Mucosa of stomach (tissue), 1 donor: Measurements from ENCODE around the gene MINDY4B.
"Not testable (repeated sequence)": the region's sequence is repeated elsewhere in the genome, so short reads cannot be mapped to it uniquely, and the experiment has no call there.

Experiments used
- H3K27me3 ChIP-seq: one replicate; pipeline ENCODE4 v1.7.0; 2013; ENCODE audit warnings: mild to moderate bottlenecking, low read length; ENCODE audit not compliant: control insufficient read depth, insufficient read depth
- H3K36me3 ChIP-seq: one replicate; pipeline ENCODE4 v1.7.0; 2013; ENCODE audit warnings: low read length; ENCODE audit not compliant: control insufficient read depth, insufficient read depth
- H3K4me1 ChIP-seq: one replicate; pipeline ENCODE4 v1.7.0; 2013; ENCODE audit warnings: mild to moderate bottlenecking, low read length; ENCODE audit not compliant: control insufficient read depth, insufficient read depth
- H3K4me3 ChIP-seq: one replicate; pipeline ENCODE4 v1.7.0; 2013; ENCODE audit warnings: low read length
- H3K9ac ChIP-seq: one replicate; pipeline ENCODE4 v1.7.0; 2013; ENCODE audit warnings: mild to moderate bottlenecking, low read length, moderate library complexity
- H3K9me3 ChIP-seq: one replicate; pipeline ENCODE4 v1.7.0; 2013; ENCODE audit warnings: mild to moderate bottlenecking, low read length, moderate library complexity; ENCODE audit not compliant: control insufficient read depth
- donor health status: Pancreatic carcinoma.

Gene MINDY4B

GRCh38 chr3:150871192-150871591 lies 34.0 kb downstream of the MINDY4B start:
- Histone ChIP-seq H3K4me3 (no peak overlapping the region), H3K27me3 (no peaks in the 10 kb centered on the region), H3K36me3 (no peaks in the 10 kb centered on the region), H3K4me1 (no peaks in the 10 kb centered on the region), H3K9ac (no peak overlapping the region), H3K9me3 (no peaks in the 10 kb centered on the region)

GRCh38 chr3:150870406-150870805 lies 34.8 kb downstream of the MINDY4B start:
- no peak overlapping the region for H3K9ac ChIP-seq
- no peaks in the 10 kb centered on the region for H3K9me3 ChIP-seq
- peaks cover under 1% of the 10 kb centered on the region for H3K4me1 ChIP-seq

GRCh38 chr3:150868282-150868681 lies 37.0 kb downstream of the MINDY4B start:
- no peak overlapping the region for H3K4me3 ChIP-seq
- H3K27me3 ChIP-seq, result no peaks in the 10 kb centered on the region
- peaks cover 6% of the 10 kb centered on the region for H3K4me1 ChIP-seq
- no peaks in the 10 kb centered on the region for H3K36me3 ChIP-seq
- no peak overlapping the region for H3K9ac ChIP-seq
- no peaks in the 10 kb centered on the region for H3K9me3 ChIP-seq

More at GRCh38 chr3:150870406-150870805, 34.8 kb downstream of the MINDY4B start:
- no peak overlapping the region for H3K4me3 ChIP-seq
- H3K27me3 ChIP-seq, result no peaks in the 10 kb centered on the region
- H3K36me3 ChIP-seq, result no peaks in the 10 kb centered on the region

GRCh38 chr3:150867434-150867833 lies 37.8 kb downstream of the MINDY4B start:
- no peak overlapping the region for H3K4me3 ChIP-seq
- no peaks in the 10 kb centered on the region for H3K36me3 ChIP-seq
- peaks cover 6% of the 10 kb centered on the region for H3K4me1 ChIP-seq
- H3K9ac ChIP-seq, result no peak overlapping the region
- no peaks in the 10 kb centered on the region for H3K27me3 ChIP-seq
- no peaks in the 10 kb centered on the region for H3K9me3 ChIP-seq

GRCh38 chr3:150863921-150864320 lies 41.3 kb downstream of the MINDY4B start:
- H3K36me3 ChIP-seq, H3K9ac ChIP-seq, H3K4me1 ChIP-seq, H3K4me3 ChIP-seq, H3K27me3 ChIP-seq, H3K9me3 ChIP-seq: not testable (repeated sequence)

GRCh38 chr3:150861851-150862250 lies 43.4 kb downstream of the MINDY4B start:
- Histone ChIP-seq H3K27me3 (no peaks in the 10 kb centered on the region), H3K9ac (no peak overlapping the region), H3K36me3 (no peaks in the 10 kb centered on the region), H3K4me3 (no peak overlapping the region), H3K9me3 (no peaks in the 10 kb centered on the region), H3K4me1 (peaks cover 6% of the 10 kb centered on the region)

GRCh38 chr3:150857936-150858335 lies 47.3 kb downstream of the MINDY4B start:
- not testable (repeated sequence) for H3K9me3 ChIP-seq, H3K4me1 ChIP-seq, H3K4me3 ChIP-seq, H3K36me3 ChIP-seq, H3K9ac ChIP-seq, H3K27me3 ChIP-seq

GRCh38 chr3:150850191-150850590 lies 55.0 kb downstream of the MINDY4B start:
- Histone ChIP-seq H3K36me3 (no peaks in the 10 kb centered on the region), H3K9me3 (no peaks in the 10 kb centered on the region), H3K4me3 (no peak overlapping the region), H3K4me1 (no peaks in the 10 kb centered on the region), H3K9ac (no peak overlapping the region), H3K27me3 (no peaks in the 10 kb centered on the region)

GRCh38 chr3:150848864-150849263 lies 56.4 kb downstream of the MINDY4B start:
- H3K9ac ChIP-seq, result no peak overlapping the region

GRCh38 chr3:150847433-150847832 lies 57.8 kb downstream of the MINDY4B start:
- Histone ChIP-seq H3K9me3 (no peaks in the 10 kb centered on the region), H3K4me1 (no peaks in the 10 kb centered on the region), H3K27me3 (no peaks in the 10 kb centered on the region), H3K4me3 (no peak overlapping the region), H3K36me3 (no peaks in the 10 kb centered on the region), H3K9ac (no peak overlapping the region)

More at GRCh38 chr3:150848864-150849263, 56.4 kb downstream of the MINDY4B start:
- H3K4me3 ChIP-seq, result no peak overlapping the region
- no peaks in the 10 kb centered on the region for H3K9me3 ChIP-seq
- H3K36me3 ChIP-seq, result no peaks in the 10 kb centered on the region
- H3K27me3 ChIP-seq, result no peaks in the 10 kb centered on the region
- no peaks in the 10 kb centered on the region for H3K4me1 ChIP-seq

- Histone ChIP-seq H3K4me3 (no peak overlapping the region), H3K27me3 (no peaks in the 10 kb centered on the region), H3K4me1 (no peaks in the 10 kb centered on the region), H3K9me3 (no peaks in the 10 kb centered on the region), H3K36me3 (no peaks in the 10 kb centered on the region), H3K9ac (no peak overlapping the region)
These were observed 60.8 kb downstream of the MINDY4B start for GRCh38 chr3:150844484-150844883.

- Histone ChIP-seq H3K4me3 (no peak overlapping the region), H3K4me1 (no peaks in the 10 kb centered on the region), H3K27me3 (no peaks in the 10 kb centered on the region), H3K9me3 (no peaks in the 10 kb centered on the region), H3K9ac (no peak overlapping the region), H3K36me3 (no peaks in the 10 kb centered on the region)
These were observed 62.0 kb downstream of the MINDY4B start for GRCh38 chr3:150843241-150843640.

- Histone ChIP-seq H3K4me3 (no peak overlapping the region), H3K4me1 (no peaks in the 10 kb centered on the region), H3K9ac (no peak overlapping the region), H3K36me3 (no peaks in the 10 kb centered on the region), H3K9me3 (no peaks in the 10 kb centered on the region), H3K27me3 (no peaks in the 10 kb centered on the region)
These were observed 64.3 kb downstream of the MINDY4B start for GRCh38 chr3:150840802-150841515.
